Measurements from ENCODE around the gene ATP7B.

DNA sequence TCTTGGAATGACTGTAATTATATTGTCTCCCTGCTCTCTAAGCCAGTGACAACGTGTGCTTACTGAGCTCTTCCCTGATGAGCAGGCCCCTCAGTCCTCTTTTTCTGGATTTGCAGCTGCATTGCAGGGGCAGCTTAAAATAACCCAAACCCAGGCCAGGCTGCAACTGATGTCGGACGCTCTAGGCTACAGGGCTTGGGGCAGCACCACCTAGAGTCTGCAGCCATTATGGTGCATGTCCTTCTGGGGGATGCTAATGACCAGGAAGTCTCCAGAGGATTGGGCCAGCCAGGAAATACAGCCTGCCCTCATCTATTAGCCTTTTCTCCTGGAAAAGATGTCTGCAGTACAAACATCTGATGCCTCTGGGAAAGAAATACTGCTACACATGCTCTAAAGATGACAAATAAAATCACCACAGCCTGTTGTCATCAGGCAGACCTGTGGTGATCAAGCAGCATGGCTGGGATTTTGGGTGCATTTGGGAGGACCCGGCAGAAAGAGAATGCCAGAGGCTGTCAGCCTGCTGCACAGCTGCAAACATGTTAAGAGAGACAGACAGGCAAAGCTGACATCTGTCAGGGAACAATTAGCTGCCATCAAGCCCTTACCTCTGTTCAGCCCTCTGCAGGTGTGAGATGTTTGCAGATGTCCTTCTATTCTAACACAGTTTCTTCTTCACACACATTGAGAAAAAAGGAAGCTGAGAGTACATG, 97.7 kb downstream of the ATP7B start:
- TF ChIP-seq POLR2A (IDR thresholded peaks at IDR 0.05) (no peak), EP300 (IDR thresholded peaks at IDR 0.05) (no peak), POLR2AphosphoS5 (IDR thresholded peaks at IDR 0.05) (no peak)
- TF ChIP-seq, protein P1, sequence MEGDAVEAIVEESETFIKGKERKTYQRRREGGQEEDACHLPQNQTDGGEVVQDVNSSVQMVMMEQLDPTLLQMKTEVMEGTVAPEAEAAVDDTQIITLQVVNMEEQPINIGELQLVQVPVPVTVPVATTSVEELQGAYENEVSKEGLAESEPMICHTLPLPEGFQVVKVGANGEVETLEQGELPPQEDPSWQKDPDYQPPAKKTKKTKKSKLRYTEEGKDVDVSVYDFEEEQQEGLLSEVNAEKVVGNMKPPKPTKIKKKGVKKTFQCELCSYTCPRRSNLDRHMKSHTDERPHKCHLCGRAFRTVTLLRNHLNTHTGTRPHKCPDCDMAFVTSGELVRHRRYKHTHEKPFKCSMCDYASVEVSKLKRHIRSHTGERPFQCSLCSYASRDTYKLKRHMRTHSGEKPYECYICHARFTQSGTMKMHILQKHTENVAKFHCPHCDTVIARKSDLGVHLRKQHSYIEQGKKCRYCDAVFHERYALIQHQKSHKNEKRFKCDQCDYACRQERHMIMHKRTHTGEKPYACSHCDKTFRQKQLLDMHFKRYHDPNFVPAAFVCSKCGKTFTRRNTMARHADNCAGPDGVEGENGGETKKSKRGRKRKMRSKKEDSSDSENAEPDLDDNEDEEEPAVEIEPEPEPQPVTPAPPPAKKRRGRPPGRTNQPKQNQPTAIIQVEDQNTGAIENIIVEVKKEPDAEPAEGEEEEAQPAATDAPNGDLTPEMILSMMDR (IDR thresholded peaks at IDR 0.05): no peak
